DMS53 (cell line): ENCODE data around the gene CDH4.

Experiments
- DNase-seq: peaks from one replicate; lab custom pipeline; 2025; lab: John Stamatoyannopoulos, UW

Gene CDH4

GRCh38 chr20:61605862-61606557, 353.9 kb downstream of the CDH4 start:
- DNase-seq = no peak

- DNase-seq = peak; percentile 9
Measured at GRCh38 chr20:61608275-61609085, 356.4 kb downstream of the CDH4 start.

GRCh38 chr20:61609461-61609860, 357.4 kb downstream of the CDH4 start:
- DNase-seq = no peak

GRCh38 chr20:61611401-61612180, 359.5 kb downstream of the CDH4 start:
- no peak for DNase-seq

- no peak for DNase-seq
Measured at GRCh38 chr20:61613917-61614705, 362.1 kb downstream of the CDH4 start.

GRCh38 chr20:61614706-61615100, 362.6 kb downstream of the CDH4 start:
- DNase-seq = no peak

- DNase-seq = no peak
Measured at GRCh38 chr20:61615806-61616205, 363.7 kb downstream of the CDH4 start.

- no peak for DNase-seq
Measured at GRCh38 chr20:61619751-61620150, 367.7 kb downstream of the CDH4 start.

- no peak for DNase-seq
Measured at GRCh38 chr20:61620174-61620573, 368.1 kb downstream of the CDH4 start.

GRCh38 chr20:61621035-61621730, 369.1 kb downstream of the CDH4 start:
- no peak for DNase-seq

- no peak for DNase-seq
Measured at GRCh38 chr20:61621852-61622251, 369.8 kb downstream of the CDH4 start.

GRCh38 chr20:61623451-61623850, 371.4 kb downstream of the CDH4 start:
- DNase-seq = no peak

GRCh38 chr20:61625246-61625645, 373.2 kb downstream of the CDH4 start:
- no peak for DNase-seq

- no peak for DNase-seq
Measured at GRCh38 chr20:61626412-61626811, 374.4 kb downstream of the CDH4 start.

- no peak for DNase-seq
Measured at GRCh38 chr20:61627791-61628415, 375.8 kb downstream of the CDH4 start.

- no peak for DNase-seq
Measured at GRCh38 chr20:61628480-61628879, 376.4 kb downstream of the CDH4 start.

GRCh38 chr20:61628901-61629601, 377.0 kb downstream of the CDH4 start:
- no peak for DNase-seq

- DNase-seq = no peak
Measured at GRCh38 chr20:61629602-61630390, 377.7 kb downstream of the CDH4 start.

- DNase-seq = no peak
Measured at GRCh38 chr20:61630391-61630650, 378.3 kb downstream of the CDH4 start.

GRCh38 chr20:61630816-61631215, 378.8 kb downstream of the CDH4 start:
- DNase-seq = no peak
